ENCODE results near the gene UNC5A. TPM values are rescaled to one million over a fixed set of nuclear protein-coding genes. Genes with fewer than 3 reads are reported as not detected.

Gene UNC5A
- total RNA-seq, 1 experiment from 2014 or later, result 2.9 TPM

Other genes starting within 250 kb of the UNC5A start
- 20.3 and 24.6 TPM in 2 replicates for gene GPRIN1, start 200.4 kb upstream of the UNC5A start, total RNA-seq (2014; rRNA removed; shearing (Covaris generic))
- gene SNCB, start 180.0 kb upstream of the UNC5A start, total RNA-seq (2014; rRNA removed; shearing (Covaris generic)), result 0.10 TPM in 1 of 2 replicates, not detected in the other
- gene EIF4E1B, start 179.9 kb upstream of the UNC5A start, total RNA-seq (2014; rRNA removed; shearing (Covaris generic)), result not detected in 2 replicates
- gene TSPAN17, start 163.1 kb upstream of the UNC5A start, total RNA-seq (2014; rRNA removed; shearing (Covaris generic)), result 54.9 and 67.7 TPM in 2 replicates
- not detected in 2 replicates for gene HK3, start 88.8 kb downstream of the UNC5A start, total RNA-seq (2014; rRNA removed; shearing (Covaris generic))
- 42.9 and 43.9 TPM in 2 replicates for gene UIMC1, start 196.2 kb downstream of the UNC5A start, total RNA-seq (2014; rRNA removed; shearing (Covaris generic))
- gene ZNF346, start 212.1 kb downstream of the UNC5A start, total RNA-seq (2014; rRNA removed; shearing (Covaris generic)), result 17.6 and 21.1 TPM in 2 replicates

Measured in A172 (cell line).